Body of pancreas (tissue), 4 donors: ENCODE measurements around the gene HSPA12A. TPM values are rescaled to one million over a fixed set of nuclear protein-coding genes. Genes with fewer than 3 reads are reported as not detected.

Experiments
- ATAC-seq: fragments of 150-250 bp; one replicate; pipeline ENCODE4 v1.9.1; 2016
- DNase-seq, 4 donors: peaks; one replicate each; pipeline ENCODE4 v3.0.0-alpha.2; 2019
- H3K27ac ChIP-seq, 4 donors: fragments of 200-600 bp; sonication (generic); 1 replicate in 3 of 4; 2 replicates in 1 of 4; pipeline versions ENCODE4 v1.5.1 to v1.6.1; 2016 to 2019; ENCODE audit warnings: mild to moderate bottlenecking in 1 of 4, mixed read lengths in 1 of 4, moderate library complexity in 1 of 4
- H3K27me3 ChIP-seq, 2 donors: fragments of 200-600 bp; sonication (generic); one replicate each; pipeline ENCODE4 v1.6.0; 2016; ENCODE audit warnings: mild to moderate bottlenecking in 1 of 2
- H3K36me3 ChIP-seq, 2 donors: fragments of 200-600 bp; sonication (generic); replicated peaks in 1 of 2; 2 replicates each; pipeline ENCODE4 v1.5.1; 2016; ENCODE audit warnings: low read depth in 2 of 2; ENCODE audit not compliant: insufficient read depth in 1 of 2
- H3K4me1 ChIP-seq: fragments of 200-600 bp; sonication (generic); one replicate; pipeline ENCODE4 v1.6.0; 2016
- H3K4me3 ChIP-seq, 2 donors: fragments of 200-600 bp; sonication (generic); 1 replicate in 1 of 2; 2 replicates in 1 of 2; pipeline ENCODE4 v1.5.1; 2016 to 2019
- H3K9me3 ChIP-seq, 3 donors: fragments of 200-600 bp; sonication (generic); 1 replicate in 2 of 3; 2 replicates in 1 of 3; pipeline ENCODE4 v1.5.1; 2016
- CTCF ChIP-seq, 7 experiments: fragments of 450-650 bp in 4 of 7; fragments of 200-600 bp in 3 of 7; sonication (generic) in 3 of 7; IDR thresholded peaks; one replicate each; pipeline ENCODE4 v1.5.1; 2016 to 2019; ENCODE audit warnings: antibody characterized with exemption in 7 of 7
- POLR2A ChIP-seq, 3 donors: fragments of 450-650 bp; IDR thresholded peaks; one replicate each; pipeline ENCODE4 v1.6.1; 2016; ENCODE audit warnings: antibody characterized with exemption in 3 of 3, mild to moderate bottlenecking in 2 of 3
- WGBS, 2 donors: methylation state at CpG; one replicate each; pipeline ENCODE4 v1.1.5; 2017; 5-methylcytosine and 5-hydroxymethylcytosine counted together
- intact Hi-C: fragments of 100-400 bp; cut with DNase I; formaldehyde crosslinking; loops from one replicate; pipeline ENCODE4 v1.15.1; 2023
- total RNA-seq, 2 donors: library from RNA; depleted of rRNA; stranded (reverse); fragments of >200 nt; gene quantifications; one replicate each; pipeline ENCODE4 v1.1.0, GENCODE V29; 2016

The HSPA12A gene
- total RNA-seq, 2 donors from 2014 or later, result 8.3 to 22.7 TPM

GRCh38 chr10:116728526-116729096 lies 13.8 kb downstream of the HSPA12A start:
- Histone ChIP-seq H3K4me3 (no peak overlapping the region), H3K4me1 (no peaks in the 10 kb centered on the region), H3K9me3 (no peaks in the 10 kb centered on the region), H3K27ac (no peak overlapping the region), H3K27me3 (no peaks in the 10 kb centered on the region), H3K36me3 (no peaks in the 10 kb centered on the region)
- no peak for DNase-seq
- WGBS, 2 donors, result 61 to 85% methylated on average over 3 to 4 of the region's 5 CpGs
- TF ChIP-seq CTCF (IDR thresholded peaks at IDR 0.05) (no peak), POLR2A (IDR thresholded peaks at IDR 0.05) (no peak)
- intact Hi-C loops, result no loop called here
- no peak for ATAC-seq

DNA sequence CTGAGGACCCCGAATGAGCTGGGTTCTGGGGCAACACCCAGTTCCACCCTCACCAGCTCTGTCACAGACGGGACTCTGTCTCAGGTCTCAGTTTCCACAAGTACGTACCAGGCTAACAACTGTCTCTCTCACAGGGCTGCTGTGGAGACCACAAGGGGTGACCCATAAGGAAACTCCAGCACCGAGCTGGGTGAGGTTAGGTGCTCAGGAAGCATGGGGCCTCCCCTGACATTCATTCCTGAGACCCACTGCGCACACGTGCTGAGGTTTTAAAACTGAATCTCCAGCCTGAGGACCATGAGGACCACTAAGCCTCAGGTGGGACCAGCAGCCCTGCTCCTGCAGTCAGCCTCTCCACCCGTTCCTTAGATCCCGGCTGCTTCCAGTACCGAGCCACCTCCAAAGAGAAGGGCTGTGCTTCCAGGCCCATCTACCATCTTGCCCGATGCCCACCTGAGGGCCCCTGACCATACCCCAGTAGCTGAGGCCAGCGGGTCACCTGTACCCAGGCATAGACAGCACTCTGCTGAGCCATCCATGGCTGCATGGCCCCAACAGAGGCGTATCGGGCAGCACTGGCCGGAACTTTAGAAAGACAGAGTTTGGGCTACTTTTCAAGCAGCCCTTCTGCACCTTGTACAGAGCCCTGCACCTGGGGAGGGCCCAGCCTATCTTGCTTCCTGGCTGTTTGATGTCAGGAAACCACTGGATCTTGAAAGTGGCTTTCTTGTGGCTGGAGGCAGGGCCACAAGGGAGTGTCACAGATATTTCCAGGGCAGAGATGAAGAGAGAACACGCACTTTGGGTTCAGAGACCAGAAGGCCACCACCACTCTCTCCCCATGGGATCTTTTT lies 18.7 kb downstream of the HSPA12A start:
- Histone ChIP-seq H3K4me3 (no peak overlapping the region), H3K36me3 (no peaks in the 10 kb centered on the region), H3K4me1 (peaks cover 14% of the 10 kb centered on the region), H3K27ac (no peak overlapping the region), H3K27me3 (no peaks in the 10 kb centered on the region), H3K9me3 (no peaks in the 10 kb centered on the region)
- ATAC-seq, result no peak
- intact Hi-C loops, result no loop called here
- TF ChIP-seq CTCF (IDR thresholded peaks at IDR 0.05), result no peak
- no peak for TF ChIP-seq POLR2A (IDR thresholded peaks at IDR 0.05)
- 88 to 89% methylated on average over 7 to 15 of the region's 15 CpGs for WGBS, 2 donors
- DNase-seq, result no peak

- Histone ChIP-seq H3K36me3 (no peaks in the 10 kb centered on the region), H3K27ac (no peak overlapping the region), H3K9me3 (no peaks in the 10 kb centered on the region), H3K4me3 (no peak overlapping the region), H3K4me1 (peaks cover 14% of the 10 kb centered on the region), H3K27me3 (no peaks in the 10 kb centered on the region)
- 79 to 87% methylated on average over 6 of the region's 6 CpGs for WGBS, 2 donors
- no peak for ATAC-seq
- intact Hi-C loops, result no loop called here
- no peak for DNase-seq
- no peak for TF ChIP-seq POLR2A (IDR thresholded peaks at IDR 0.05)
- no peak for TF ChIP-seq CTCF (IDR thresholded peaks at IDR 0.05)
These were observed 19.5 kb downstream of the HSPA12A start for GRCh38 chr10:116722736-116723427.

- ATAC-seq (no peak), DNase-seq (no peak)
- TF ChIP-seq POLR2A (IDR thresholded peaks at IDR 0.05) (no peak), CTCF (IDR thresholded peaks at IDR 0.05) (no peak)
- intact Hi-C loops, result no loop called here
- H3K4me3 ChIP-seq, result no peak overlapping the region
- no peak overlapping the region for H3K27ac ChIP-seq
- H3K9me3 ChIP-seq, result no peaks in the 10 kb centered on the region
- H3K36me3 ChIP-seq, result no peaks in the 10 kb centered on the region
- 76 to 77% methylated on average over 16 to 20 of the region's 20 CpGs for WGBS, 2 donors
- no peaks in the 10 kb centered on the region for H3K27me3 ChIP-seq
- H3K4me1 ChIP-seq, result peaks cover 14% of the 10 kb centered on the region
These were observed 20.6 kb downstream of the HSPA12A start for GRCh38 chr10:116721547-116722392.
